NCI-H1436 (cell line): ENCODE data around the gene KIF4B.
"Not testable (repeated sequence)": the region's sequence is repeated elsewhere in the genome, so short reads cannot be mapped to it uniquely, and the experiment has no call there.

Experiments
- DNase-seq: peaks from one replicate; lab custom pipeline; 2025; lab: John Stamatoyannopoulos, UW

KIF4B gene

GRCh38 chr5:155004138-155004744, 9.3 kb upstream of the KIF4B start:
- peak; percentile 9 for DNase-seq

DNA sequence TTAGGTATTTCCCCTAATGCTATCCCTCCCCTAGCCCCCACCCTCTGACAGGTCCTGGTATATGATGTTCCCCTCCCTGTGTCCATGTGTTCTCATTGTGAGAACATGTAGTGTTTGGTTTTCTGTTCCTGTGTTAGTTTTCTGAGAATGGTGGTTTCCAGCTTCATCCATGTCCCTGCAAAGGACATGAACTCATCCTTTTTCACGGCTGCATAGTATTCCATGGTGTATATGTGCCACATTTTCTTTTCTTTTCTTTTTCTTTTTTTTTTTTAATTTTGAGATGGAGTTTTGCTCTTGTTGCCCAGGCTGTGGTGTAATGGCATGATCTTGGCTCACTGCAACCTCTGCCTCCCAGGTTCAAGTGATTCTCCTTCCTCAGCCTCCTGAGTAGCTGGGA, 7.3 kb upstream of the KIF4B start:
- DNase-seq, result not testable (repeated sequence)

DNA sequence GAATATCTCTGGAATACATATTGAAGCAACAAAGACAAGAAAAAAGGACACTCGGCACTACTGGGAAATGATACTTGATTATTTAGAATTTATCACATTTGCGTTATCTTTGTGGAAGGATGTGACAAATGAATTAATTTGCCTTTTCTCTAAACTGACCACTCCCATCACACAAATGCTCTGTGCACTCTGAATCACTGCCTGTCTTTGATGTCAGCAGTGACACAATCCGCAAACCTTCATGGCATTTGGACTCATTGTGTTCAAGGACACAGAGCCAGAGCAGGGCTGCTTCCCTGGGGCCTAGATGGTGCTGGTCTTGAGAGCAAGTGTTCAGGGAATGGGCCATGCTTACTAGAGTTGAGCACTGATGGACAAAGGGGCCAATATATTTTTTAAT, 4.9 kb upstream of the KIF4B start:
- DNase-seq, result no peak

DNA sequence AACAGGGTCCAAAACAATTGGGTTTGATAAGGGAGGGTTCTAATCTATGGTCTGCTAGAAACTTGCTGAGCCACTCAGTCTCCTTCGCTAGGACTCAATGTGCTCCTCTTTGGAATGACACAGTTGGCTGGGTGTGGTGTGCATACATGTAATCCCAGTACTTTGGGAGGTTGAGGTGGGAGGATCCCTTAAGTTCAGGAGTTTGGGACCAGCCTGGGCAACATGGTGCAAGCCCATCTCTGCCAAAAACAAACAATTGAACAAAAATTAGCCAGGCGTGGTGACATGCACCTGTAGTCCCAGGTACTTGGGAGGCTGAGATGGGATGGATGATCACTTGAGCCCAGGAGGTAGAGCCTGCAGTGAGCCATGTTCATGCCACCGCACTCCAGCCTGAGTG, 2.7 kb upstream of the KIF4B start:
- no peak for DNase-seq

DNA sequence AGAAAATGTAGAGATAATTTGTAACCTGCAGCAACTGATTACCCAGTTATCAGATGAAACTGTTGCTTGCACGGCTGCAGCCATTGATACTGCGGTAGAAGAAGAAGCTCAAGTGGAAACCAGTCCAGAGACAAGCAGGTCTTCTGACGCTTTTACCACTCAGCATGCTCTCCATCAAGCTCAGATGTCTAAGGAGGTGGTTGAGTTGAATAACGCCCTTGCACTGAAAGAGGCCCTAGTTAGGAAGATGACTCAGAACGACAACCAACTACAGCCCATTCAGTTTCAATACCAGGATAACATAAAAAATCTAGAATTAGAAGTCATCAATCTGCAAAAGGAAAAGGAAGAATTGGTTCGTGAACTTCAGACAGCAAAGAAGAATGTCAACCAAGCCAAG, 1.7 kb downstream of the KIF4B start:
- DNase-seq, result no peak

DNA sequence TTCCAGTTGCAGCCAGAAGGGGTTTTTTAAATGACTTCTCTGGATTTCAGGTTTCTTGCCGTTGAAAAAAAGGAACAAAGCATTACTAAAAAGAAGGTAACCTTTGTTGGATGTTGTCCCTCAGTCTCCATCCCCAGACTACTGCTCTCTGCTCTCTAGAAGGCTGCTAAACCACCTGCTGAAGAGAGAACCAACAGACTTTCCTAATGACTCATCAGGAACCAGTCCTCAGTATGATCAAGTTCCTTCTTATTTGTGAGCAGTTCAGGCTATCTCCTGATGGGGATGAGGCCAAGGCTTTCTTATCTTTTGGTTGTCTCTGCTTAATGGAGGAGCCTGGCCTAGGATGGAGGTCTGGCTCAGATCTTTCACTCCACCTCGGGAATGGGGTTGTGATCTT, 4.1 kb downstream of the KIF4B start:
- DNase-seq, result no peak

- DNase-seq, result no peak
These were observed 6.2 kb downstream of the KIF4B start for GRCh38 chr5:155019601-155020226.

DNA sequence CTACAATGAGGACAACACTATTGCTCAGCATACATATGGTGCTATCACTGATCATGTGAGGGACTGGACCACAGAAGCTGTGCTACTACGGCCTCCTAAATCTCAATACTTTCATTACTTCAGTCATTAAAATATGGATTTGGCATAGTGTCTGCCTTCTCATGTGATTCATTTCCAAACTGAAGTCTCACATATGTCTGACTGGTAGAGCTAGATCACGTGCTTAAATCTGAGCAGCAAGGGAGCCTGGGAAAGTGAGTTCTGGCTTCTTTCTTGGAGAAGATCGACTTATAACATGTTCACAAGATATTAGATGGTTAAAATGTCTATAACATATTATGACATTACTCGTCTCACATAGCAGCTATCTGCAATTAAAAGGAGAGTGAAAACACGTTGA, 8.3 kb downstream of the KIF4B start:
- no peak for DNase-seq

- DNase-seq, result no peak
These were observed 9.8 kb downstream of the KIF4B start for GRCh38 chr5:155023320-155023719.

DNA sequence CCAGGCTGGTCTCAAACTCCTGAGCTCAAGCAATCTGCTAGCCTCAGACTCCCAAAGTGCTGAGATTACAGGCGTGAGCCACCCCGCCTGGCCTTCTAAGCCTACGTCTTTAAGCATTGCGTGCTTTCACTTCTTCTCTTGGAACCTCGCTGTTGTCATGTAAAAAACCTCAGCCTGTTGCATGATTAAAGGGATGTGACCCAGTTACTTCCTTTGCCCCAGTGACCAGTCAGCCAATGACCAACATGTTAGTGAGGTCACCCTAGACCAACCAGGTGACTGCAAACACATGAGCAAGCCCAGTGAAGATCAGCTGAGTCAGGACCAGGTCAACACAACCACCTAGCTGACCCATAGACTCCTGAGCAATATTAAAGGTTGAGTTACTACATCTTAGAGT, 10.5 kb downstream of the KIF4B start:
- DNase-seq, result no peak

DNA sequence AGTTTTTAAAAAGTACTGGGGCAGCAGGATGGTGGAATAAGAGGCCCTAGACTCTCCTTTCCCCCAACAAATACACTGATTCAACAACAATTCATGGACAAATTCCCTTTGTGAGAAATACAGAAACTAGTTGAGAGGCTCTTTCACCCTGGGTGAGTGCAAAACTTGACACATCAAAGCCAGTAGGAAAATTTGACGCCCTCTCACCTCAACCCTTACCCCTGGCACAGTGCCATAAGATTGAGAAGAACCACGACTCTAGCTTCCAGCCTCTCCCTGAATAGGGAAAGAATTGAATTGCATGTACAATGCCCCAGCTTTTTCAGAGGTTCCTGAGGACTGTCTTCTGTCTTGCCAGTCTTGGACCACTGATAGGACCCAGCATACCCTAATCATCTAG, 12.3 kb downstream of the KIF4B start:
- no peak for DNase-seq

DNA sequence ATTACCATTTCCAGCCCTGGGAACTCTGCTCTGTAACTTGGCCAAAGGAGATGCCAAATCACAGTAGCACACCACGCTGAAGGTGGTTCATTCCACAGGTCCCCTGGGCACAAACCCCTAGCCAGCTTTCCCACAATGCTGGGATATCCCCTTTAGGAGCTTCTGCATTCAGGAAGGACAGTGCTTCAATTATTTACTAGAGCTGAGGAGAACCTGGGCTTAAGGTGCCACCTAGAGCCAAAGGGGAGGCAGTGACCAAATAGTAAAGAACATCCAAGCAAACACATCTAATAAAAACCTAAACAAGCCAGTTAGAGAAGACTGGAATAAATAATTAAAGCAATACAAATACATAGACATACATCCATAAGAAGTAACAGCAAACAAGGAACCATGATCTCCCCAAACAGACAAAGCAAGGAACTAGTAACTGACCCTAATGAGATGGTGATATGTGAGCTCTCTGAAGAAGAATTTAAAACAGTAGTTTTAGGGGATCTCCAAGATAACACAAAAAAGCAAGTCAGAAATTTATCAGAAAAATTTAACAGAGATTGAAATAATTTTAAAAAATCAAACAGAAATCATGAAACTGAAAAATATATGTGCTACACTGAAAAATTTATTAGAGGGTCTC, 14.6 kb downstream of the KIF4B start:
- DNase-seq, result no peak

- no peak for DNase-seq
These were observed 15.7 kb downstream of the KIF4B start for GRCh38 chr5:155029240-155029639.

DNA sequence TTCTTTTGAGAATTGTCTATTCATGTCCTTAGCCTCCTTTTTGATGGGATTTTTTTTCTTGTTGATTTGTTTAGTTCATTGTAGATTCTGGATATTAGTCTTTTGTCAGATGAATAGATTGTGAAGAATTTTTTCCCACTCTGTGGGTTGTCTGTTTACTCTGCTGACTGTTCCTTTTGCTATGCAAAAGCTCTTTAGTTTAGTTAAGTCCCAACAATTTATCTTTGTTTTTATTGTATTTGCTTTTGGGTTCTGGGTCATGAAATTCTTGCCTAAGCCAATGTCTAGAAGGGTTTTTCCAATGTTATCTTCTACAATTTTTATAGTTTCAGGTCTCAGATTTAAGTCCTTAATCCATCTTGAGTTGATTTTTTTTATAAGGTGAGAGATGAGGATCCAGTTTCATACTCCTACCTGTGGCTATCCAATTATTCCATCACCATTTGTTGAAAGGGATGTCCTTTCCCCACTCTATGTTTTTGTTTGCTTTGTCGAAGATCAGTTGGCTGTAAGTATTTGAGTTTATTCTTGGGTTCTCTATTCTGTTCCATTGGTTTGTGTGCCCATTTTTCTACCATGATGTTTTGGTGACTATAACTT, 20.7 kb downstream of the KIF4B start:
- DNase-seq, result not testable (repeated sequence)

GRCh38 chr5:155035087-155035486, 21.5 kb downstream of the KIF4B start:
- not testable (repeated sequence) for DNase-seq

DNA sequence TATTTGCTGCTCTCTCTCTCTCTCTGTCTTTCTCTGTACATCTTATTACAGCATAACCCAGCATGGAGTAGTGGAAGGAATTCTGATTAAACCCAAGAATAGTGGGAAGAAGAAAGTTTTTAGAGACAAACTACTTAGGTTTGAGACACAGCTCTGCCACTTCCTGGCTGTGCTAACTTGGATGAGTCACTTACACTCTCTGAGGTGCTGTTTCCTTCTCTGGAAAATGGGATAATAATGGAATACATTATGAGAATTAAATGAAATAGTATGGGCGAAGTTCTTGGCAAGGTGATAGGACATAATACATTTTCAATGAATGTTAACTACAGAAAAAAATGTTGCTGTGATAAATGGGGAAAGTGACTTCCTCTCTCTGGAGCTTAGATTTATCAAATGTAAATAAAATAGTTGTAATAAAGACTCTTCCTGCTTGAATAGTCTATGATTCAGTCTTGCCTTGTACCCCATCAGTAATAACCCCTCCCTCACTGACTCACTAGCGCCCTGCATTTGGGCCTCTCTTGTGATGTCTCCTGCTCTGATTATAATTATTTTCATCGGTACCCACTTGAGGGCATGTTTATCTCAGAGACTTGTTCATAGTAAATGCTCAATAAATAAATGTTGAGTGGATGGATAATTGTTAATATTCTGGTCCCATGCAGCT, 27.6 kb downstream of the KIF4B start:
- no peak for DNase-seq

- DNase-seq, result no peak
These were observed 31.0 kb downstream of the KIF4B start for GRCh38 chr5:155044591-155044990.

- no peak for DNase-seq
These were observed 33.0 kb downstream of the KIF4B start for GRCh38 chr5:155046591-155046990.

- no peak for DNase-seq
These were observed 34.3 kb downstream of the KIF4B start for GRCh38 chr5:155047818-155048217.

DNA sequence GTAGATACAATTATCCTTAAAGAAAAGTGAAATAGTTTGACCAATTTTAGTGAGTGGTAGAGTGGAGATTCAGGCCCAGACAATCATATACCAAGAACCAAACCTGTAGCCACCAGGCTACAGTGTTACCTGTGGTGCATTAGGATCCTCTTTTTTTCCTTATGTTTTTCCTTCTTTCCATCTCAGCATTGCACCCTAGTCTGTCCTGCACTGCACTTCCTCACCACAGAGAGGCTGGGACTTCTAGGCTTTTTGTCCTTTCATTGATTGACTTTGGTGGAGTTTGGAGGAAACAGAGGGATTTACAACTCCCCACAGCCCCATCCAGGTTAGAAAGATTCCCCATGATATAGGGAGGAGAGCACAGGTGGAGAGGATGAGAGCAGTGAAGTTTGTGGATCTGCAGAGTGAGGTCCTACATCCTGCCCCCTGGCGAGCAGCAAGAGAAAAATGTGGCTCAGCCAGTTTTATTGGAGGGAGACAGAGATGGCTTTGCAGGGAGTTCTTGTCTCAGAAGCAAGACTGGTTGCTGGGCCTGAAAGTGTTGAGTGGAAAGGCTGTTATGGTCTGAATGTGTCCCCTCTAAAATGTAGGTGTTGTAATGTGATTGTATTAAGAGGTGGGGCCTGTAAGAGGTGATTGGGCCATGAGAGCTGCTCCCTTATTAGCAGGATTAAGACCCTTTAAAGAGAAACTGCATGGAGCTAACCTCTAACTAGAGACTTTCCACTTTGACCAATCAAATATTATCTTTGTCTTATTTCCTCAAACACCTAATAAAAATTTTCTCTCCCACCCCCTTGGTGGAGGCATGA, 36.2 kb downstream of the KIF4B start:
- DNase-seq, result no peak

DNA sequence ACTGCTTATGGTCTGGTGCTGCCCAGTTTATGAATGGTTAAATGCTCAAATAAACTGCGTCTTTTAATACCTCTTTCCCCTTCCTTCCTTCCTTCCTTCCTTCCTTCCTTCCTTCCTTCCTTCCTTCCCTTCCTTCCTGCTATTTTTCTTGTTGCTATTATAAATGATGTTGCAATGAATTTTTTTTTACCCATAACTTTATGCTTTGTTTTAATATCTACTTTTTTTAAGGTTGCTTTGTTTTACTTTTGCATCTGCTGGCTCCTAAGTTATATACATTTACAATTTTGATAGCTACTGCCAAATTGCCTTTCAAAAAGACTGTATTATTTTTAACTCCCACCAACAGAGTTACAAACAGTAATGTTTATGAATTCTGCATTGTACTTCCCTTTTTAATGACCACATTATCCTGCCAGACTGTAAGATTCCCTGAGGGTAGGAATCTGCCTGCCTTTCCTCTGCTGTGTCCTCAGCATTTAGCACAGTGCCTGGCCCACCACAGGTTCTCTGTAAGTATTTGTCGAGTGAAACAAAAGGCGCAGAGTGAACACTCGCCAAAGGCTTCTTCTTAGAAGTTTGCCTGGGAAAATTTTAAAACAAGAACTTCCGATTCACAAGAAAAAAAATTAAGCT, 36.9 kb downstream of the KIF4B start:
- no peak for DNase-seq
